ENCODE results near the gene PARS2. TPM values are rescaled to one million over a fixed set of nuclear protein-coding genes. Genes with fewer than 3 reads are reported as not detected.

The PARS2 gene
- total RNA-seq, 6 experiments from 2014 or later = 3.2 to 5.4 (median 4.0) TPM

DNA sequence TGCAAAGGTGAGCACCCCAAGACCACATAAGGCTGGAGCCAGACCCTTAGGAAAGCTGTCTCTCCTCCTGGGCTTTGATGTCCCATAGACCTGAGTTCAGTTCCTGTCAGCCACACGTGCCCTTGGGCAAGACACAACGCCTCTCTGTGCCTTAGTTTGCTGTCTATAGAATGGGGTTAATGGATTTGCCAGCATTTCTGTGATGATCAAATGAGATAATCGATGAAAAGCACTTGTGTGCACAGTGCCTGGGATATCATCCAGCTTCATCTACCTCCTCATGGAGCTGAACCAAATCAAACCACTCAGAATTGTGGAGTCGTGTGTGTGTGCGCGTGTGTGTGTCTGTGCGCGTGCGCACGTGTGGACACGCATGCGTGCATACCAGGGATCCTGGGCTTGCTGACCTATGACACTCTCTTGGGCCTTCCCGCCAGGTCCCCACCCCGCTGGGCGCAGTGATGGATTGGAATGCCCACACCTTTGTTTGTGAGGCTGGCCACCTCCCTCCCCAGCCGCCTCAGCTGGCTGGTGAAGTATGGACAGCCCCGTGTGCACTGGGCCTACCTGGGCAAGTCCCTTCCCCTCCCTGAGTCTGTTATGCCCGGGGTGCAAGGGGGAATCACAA, 31.6 kb upstream of the PARS2 start:
- Histone ChIP-seq H3K36me3 (no peaks in the 10 kb centered on the region), H3K27me3 (no peaks in the 10 kb centered on the region), H3K4me1 (peaks cover 0 to 40% (median 0%) of the 10 kb centered on the region in 4 donors), H3K4me3 (no peak overlapping the region), H3K27ac (no peak overlapping the region), H3K9me3 (no peaks in the 10 kb centered on the region)
- no CpG with 5 or more reads among the region's 18 CpGs for WGBS (ENCODE audit: insufficient coverage, low coverage, low lambda C conversion rate, missing lambda C conversion rate)
- TF ChIP-seq POLR2A (IDR thresholded peaks at IDR 0.05) = no peak
- TF ChIP-seq, protein P1, sequence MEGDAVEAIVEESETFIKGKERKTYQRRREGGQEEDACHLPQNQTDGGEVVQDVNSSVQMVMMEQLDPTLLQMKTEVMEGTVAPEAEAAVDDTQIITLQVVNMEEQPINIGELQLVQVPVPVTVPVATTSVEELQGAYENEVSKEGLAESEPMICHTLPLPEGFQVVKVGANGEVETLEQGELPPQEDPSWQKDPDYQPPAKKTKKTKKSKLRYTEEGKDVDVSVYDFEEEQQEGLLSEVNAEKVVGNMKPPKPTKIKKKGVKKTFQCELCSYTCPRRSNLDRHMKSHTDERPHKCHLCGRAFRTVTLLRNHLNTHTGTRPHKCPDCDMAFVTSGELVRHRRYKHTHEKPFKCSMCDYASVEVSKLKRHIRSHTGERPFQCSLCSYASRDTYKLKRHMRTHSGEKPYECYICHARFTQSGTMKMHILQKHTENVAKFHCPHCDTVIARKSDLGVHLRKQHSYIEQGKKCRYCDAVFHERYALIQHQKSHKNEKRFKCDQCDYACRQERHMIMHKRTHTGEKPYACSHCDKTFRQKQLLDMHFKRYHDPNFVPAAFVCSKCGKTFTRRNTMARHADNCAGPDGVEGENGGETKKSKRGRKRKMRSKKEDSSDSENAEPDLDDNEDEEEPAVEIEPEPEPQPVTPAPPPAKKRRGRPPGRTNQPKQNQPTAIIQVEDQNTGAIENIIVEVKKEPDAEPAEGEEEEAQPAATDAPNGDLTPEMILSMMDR (IDR thresholded peaks at IDR 0.05) = no peak
- intact Hi-C loops (cut with DNase I) = no loop called here
- DNase-seq (peak in 1 of 3 donors; percentile 47), ATAC-seq (no peak)

GRCh38 chr1:54795356-54795665, 31.0 kb upstream of the PARS2 start:
- WGBS (ENCODE audit: insufficient coverage, low coverage, low lambda C conversion rate, missing lambda C conversion rate) = 80% methylated on average over 1 of the region's 4 CpGs
- DNase-seq = peak in 1 of 3 donors; percentile 17
- Histone ChIP-seq H3K36me3 (no peaks in the 10 kb centered on the region), H3K27ac (no peak overlapping the region), H3K9me3 (no peaks in the 10 kb centered on the region), H3K4me3 (no peak overlapping the region), H3K27me3 (no peaks in the 10 kb centered on the region), H3K4me1 (peaks cover 0 to 34% (median 0%) of the 10 kb centered on the region in 4 donors)
- ATAC-seq = no peak
- intact Hi-C loops (cut with DNase I) = no loop called here
- TF ChIP-seq, protein P1 (IDR thresholded peaks at IDR 0.05) = no peak
- TF ChIP-seq POLR2A (IDR thresholded peaks at IDR 0.05) = no peak

DNA sequence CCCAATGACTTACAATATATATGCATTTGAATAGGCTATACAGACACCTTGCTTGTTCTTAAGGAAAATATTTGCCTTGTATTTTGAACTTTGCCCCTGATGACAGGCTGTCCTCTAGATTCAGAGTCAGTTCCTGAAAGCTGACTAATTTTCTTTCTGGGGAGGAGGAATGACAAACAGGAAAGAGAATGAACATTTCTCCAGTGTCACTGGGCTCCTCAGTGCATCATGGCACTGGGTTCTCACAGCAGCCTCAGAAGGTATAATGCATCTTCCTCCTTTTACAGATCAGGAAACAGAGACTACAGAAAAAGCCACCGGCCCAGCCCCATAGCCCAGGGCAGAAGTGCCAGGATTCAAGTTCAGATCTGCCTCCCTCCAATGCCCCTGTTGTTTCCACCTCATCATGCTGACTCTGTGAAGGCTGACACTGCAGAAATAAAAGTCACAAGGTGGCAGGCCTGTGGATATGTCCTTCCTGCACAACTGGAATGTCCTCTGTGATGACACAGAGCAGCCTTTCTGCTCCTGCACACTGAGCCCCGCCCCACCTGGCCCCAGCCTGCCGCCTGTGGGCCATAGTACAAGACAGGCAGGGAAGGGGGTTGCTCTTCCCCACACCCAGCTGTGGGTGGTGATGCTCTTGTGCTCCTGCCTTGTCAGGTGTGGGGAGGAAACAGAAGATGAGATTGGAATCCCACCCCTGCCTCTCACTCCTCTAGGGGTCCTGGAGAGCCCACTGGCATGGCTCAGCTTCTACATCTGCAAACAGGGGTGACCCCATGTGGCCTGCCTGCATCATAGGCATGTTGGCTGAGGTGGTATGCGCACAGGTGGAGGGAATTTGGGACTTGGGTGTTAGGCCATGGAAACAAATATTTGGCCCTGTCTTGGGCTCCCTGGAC, 30.4 kb upstream of the PARS2 start:
- H3K36me3 ChIP-seq = no peaks in the 10 kb centered on the region
- H3K4me1 ChIP-seq = peaks cover 0 to 27% (median 0%) of the 10 kb centered on the region in 4 donors
- no peaks in the 10 kb centered on the region for H3K27me3 ChIP-seq
- peak in 2 of 3 donors; percentile 61 to 64 for DNase-seq
- peak; percentile 47 to 78 (median 66) for ATAC-seq
- TF ChIP-seq POLR2A (IDR thresholded peaks at IDR 0.05) = no peak
- TF ChIP-seq, protein P1 (IDR thresholded peaks at IDR 0.05) = peak in 1 of 4 donors; percentile 12
- peak overlapping the region in 1 of 3 donors; percentile 16 for H3K27ac ChIP-seq
- no peak overlapping the region for H3K4me3 ChIP-seq
- intact Hi-C loops (cut with DNase I) = no loop called here
- WGBS (ENCODE audit: insufficient coverage, low coverage, low lambda C conversion rate, missing lambda C conversion rate) = 30% methylated on average over 3 of the region's 4 CpGs
- no peaks in the 10 kb centered on the region for H3K9me3 ChIP-seq

DNA sequence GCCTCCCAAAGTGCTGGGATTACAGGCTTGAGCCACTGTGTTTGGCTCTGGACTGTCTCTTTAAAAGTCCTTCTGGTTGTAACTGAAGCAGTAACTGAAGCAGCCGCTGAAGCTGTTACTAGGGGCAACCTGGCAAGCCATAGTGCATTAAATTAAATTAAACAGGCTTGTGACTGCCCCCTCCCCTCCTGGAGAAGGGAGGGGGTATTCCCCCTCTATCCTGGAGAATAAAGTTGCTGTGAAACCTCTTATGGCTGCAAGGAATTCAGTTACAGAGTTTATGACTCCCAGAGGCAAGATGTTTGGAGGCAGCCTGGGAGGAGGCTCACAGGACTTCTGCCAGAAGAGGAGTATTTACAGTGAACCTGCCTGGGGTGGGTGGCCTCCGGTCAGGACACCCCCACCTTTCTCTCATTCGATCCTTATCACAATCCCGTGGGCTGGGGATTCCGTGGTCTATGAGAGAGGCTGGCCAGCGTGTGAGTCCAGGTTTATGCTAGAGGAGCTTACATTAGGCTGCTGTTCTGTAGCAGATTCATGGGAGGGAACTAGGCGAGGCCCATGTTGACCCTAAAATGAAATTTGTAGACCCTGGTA, 28.5 kb upstream of the PARS2 start:
- H3K4me3 ChIP-seq = no peak overlapping the region
- TF ChIP-seq POLR2A (IDR thresholded peaks at IDR 0.05) = no peak
- TF ChIP-seq, protein P1 (IDR thresholded peaks at IDR 0.05) = no peak
- H3K27ac ChIP-seq = no peak overlapping the region
- H3K27me3 ChIP-seq = no peaks in the 10 kb centered on the region
- WGBS (ENCODE audit: insufficient coverage, low coverage, low lambda C conversion rate, missing lambda C conversion rate) = 50% methylated on average over 3 of the region's 7 CpGs
- H3K9me3 ChIP-seq = no peaks in the 10 kb centered on the region
- H3K36me3 ChIP-seq = no peaks in the 10 kb centered on the region
- DNase-seq = no peak
- H3K4me1 ChIP-seq = peaks cover 0 to 12% (median 0%) of the 10 kb centered on the region in 4 donors
- intact Hi-C loops (cut with DNase I) = no loop called here
- ATAC-seq = no peak

Data from right lobe of liver (tissue), 6 donors.